HG03520 (cell line): Measurements from ENCODE around the gene ASXL1.

Source experiments
- ATAC-seq: cut with Tn5 transposase; IDR thresholded peaks from one replicate; pipeline ENCODE4 v1.9.1; 2021; ENCODE audit warnings: mild to moderate bottlenecking, moderate library complexity; ENCODE audit not compliant: unreplicated experiment

Gene ASXL1

GRCh38 chr20:32438331-32438858 lies 80.3 kb downstream of the ASXL1 start:
- no peak for ATAC-seq

DNA sequence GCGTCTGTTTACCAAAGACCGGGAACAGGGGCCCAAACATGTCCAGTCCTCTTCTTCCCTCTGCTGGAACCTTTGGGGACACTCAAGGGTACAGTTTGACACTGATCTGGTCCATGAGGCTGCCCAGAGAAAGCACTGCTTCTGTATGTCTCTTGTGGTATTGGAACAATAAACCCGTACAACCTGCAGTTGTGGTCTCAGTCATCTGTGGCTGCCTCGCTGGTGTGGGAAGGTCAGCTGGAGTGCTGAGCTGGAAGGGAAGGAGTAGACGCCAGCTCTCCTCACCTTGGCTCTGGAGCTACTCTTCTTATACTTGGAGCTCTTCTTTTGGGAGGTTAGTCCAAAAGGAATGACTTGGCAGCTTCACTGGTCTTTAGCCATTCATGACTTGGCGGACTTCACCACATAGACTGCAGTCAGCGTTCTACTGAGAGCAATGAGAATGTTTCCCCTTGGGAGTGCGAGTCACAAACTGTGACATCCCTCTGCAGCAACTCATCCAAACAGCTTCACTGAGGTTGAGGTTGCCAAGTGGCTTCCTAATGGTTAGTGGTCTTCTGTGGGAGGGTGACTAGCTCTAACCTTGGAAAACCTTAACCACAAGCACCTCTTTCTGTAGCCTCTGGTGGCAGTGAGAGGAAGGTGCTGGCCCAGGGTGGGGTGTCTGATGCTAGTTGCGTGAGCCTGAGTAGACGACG lies 81.2 kb downstream of the ASXL1 start:
- ATAC-seq = no peak

- ATAC-seq = no peak
Observed at GRCh38 chr20:32440069-32440757, 82.1 kb downstream of the ASXL1 start.

DNA sequence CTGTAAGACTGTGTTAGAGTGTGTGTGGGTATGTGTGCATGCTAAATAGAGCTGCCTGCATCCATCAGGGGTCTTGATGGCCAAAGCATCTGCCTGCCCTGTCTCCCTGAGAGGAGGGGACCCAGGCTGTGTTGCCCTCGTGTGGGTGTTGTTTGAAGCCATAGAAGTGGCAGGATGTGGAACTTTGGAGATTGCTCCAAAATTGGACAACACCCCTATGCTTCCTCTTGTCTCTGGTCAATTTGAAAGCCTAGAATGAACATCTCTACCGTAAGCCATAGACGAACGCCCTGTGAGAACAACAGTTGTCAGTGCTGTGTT lies 82.6 kb downstream of the ASXL1 start:
- no peak for ATAC-seq

DNA sequence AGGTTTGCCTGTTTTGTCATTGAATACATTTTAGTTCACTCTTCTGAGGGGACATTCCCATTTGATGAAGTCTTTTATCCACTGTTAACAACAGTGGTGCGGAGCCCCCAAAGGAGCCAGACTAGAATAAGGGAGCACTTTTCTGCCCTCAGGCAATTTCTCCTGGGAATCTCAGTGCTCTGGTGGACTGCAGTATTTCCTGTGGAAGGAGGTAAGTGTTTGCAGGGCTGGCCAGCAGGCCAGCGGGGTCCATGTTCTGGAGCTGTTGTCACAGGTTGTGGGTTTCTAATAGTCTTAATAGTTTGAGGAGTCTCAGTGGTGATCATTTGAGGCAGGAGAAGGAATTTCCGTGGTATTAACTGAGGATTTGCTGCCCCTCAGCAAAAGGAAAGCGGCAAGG lies 83.5 kb downstream of the ASXL1 start:
- ATAC-seq = no peak

DNA sequence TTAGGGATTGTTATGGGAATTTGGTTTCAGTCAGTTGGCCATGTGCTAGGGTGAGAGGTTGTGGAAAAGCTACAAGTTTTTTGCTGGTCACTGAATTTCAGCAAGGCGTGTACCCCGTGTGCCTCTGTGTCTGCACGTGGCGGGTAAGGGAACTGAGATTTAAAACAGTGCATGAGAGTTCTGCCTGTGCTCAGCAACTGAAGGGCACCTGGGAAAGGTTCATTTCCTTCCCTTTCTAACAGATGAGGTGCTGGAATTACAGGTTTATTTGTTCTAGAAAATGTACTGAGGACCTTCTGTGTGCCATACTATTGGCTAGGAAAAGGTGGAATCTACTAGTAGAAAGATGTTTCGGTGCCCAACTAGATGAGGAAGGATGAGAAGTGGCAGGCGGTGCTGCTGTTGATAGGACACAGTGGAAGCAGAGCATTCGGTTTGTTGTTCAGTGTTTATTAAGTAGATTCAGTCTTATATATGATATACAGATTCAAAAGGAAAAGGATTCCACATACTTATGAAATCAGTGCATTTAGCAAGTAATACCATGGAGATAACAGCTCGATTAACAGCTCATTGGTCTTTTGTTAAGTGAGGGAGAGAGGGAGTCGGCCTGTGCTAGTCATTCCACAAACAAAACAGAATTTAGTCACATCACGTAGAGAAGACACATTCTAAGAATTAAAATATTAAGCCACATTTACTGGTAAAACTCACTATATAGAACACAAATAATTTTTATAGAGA lies 84.7 kb downstream of the ASXL1 start:
- no peak for ATAC-seq

GRCh38 chr20:32443386-32443974 lies 85.3 kb downstream of the ASXL1 start:
- no peak for ATAC-seq

DNA sequence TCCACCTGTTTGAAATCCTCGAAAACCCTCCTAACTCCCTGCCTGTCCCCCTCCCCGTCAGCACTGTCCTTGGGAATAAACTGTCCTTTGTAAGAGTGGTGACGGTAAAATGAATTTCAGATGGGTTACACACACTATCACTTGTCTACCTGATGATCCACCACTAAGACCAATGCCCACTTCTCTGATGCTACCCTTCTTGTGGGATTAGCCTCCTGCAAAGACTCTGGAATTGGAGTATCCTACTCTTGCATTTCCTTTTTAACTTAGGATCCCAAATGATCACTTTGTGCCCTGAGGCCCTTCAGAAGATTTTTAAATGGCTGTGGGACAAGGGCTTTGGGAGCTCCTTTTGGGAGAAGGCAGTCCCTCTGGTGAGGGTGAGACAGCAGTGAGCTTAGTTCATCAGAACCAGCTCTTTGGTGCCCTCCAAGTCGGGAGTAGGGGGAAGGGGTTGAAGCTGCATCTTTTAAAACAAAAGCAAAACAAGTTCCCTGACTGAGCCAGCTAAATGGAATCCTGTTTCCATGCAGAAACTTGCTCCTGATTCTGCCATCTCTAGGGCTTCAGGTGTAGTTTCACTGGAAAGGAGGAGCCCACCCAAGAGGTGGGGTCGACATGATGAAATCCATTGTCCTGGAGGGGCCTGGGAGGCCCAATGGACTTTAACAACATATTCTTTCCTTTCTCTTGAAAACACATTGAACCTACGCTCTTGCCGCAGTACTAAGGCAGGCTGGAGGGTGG lies 86.5 kb downstream of the ASXL1 start:
- no peak for ATAC-seq

- no peak for ATAC-seq
Observed at GRCh38 chr20:32445539-32446273, 87.6 kb downstream of the ASXL1 start.

DNA sequence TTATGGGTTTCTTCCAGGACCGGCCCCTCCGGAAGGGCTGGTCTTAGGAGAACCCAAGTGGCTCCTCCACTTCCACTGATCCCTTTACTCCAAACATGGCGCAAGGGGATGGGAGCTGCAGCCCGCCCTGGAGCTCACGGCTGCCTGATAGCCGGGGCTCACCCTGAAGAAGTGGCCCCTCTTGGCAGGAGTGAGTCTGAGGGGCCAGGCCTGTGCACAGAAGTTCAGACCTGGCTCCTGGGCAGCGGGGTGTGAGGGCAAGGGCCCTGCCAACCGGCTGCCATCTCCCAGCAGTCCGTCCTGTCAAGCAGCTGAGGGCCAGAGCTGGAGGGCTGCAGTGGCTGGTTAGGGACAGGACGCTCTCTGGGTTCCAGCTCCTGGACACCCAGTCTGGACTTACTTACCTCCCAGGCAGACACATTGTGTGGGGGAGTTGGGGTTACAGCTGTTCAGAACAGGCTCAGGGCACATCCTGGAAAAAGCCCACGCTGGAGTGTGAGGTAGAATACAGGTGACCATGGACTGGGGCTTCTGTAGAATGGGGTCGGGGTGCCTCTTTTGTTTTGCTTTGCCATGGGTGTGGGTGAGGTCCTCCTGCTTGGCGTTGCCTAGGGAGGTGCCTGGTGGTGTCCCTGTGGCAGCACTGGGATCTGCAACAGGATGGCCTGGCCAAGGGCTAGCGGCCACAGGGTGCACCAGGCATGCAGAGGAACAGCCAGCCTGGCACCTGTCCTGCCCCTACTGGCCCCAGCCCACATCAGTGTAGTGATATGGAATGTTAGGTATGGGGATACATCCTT lies 88.4 kb downstream of the ASXL1 start:
- ATAC-seq = no peak

DNA sequence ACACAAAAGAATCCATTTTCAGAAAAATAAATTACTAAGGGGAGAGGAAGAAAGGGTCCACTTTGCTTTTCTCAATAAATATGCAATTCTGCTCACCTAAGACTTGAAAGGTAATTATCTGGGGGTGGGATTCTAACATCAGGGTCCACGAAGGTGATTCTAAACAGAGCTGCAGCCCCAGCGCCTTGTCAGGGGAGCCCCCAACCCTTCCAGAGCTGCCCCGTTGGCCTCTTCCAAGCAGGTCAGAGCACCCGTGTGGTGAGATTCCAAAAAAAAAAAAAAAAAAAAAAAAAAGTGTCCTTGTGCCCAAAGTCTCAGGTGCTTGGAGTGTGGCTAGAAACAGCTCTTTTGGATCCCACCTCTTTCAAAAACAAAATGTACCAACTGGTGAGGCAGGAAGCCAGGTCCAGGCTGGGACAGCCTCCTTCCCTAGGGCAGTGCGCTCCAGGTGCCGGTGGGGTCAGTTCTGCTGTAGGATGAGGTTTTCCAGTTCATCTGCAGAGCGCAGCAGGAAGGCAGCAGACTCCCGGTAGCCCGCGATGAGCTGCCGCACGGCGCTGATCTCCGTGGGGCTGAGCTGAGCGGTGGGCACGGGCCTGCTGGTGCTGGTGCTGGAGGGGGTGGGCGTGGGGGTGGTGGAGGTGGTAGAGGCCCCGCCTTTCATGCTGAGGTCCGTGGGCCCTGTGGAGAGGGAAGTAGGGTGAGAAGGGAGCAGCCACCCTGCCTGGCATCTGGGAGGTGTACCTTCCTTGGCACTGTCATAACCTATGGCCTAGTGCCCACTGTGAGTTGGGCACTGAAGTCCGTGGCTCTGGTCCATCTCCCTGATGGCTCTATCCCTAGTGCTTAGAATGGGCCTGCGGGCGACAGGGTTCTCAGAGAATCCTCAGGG lies 89.3 kb downstream of the ASXL1 start:
- ATAC-seq = no peak

- no peak for ATAC-seq
Observed at GRCh38 chr20:32448306-32449056, 90.3 kb downstream of the ASXL1 start.

DNA sequence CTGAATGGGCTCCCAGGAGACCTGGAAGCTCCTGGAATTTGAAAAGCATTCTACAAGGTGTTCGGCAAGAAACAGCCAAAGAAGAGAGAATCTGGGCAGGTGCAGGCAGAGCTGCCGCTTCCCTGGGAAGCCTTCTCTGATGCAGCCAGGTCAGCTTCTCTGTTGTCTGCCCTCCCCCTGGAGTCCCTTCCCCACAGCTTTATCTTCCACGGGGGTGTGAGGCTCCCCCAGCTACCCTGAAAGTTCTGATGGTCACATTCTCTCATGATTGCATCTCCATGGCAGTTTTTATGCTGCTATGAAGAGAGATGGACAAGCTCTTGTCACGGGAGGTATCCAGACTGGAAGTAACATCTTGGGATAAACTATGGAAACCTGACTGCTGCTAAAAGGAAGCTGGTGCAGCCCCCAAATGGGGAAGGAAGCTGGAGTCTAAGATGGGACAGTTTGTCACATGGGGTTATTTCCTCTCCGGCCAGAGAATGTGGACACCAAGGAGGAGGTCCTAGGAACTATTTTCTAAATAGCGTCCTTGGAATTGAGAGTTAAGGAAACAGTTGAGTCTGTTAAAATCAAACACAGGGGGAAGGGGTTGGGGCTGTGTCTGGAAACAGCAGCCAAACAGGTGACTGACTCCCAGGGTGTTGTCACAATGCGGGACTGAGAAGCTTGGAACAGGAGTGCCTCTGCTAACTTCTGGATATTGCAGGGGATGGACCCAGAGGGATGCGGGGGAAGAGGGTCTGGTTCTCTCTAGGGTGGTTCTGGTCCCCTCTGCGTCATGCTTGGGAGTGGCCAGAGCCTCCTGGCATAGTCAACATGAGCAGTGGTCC lies 91.1 kb downstream of the ASXL1 start:
- no peak for ATAC-seq

DNA sequence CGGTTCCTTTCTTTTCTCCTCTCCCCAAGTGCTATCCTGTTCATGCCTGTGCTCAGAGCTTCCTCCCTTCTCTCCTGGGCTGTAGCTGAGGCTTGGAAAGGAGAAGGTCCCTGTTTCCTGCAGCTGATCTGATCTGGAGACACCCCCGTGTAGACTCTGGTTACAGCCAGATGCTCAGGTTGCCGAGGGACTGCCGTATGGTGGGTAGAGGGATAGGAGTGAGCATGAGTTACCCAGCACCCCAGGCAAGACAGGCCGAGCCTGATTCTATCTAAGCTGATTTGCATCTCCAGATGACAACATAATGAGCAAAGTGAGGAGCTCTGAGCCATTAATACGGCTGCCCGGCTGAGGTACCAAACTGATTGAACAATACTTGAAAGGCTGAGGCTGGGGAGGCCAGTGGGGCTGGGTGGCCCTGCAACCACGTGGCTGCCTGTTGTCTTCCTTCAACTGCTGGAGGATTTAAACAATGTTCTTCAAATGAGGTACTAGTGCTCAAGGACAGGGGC lies 91.8 kb downstream of the ASXL1 start:
- ATAC-seq = no peak

GRCh38 chr20:32450484-32451061 lies 92.4 kb downstream of the ASXL1 start:
- no peak for ATAC-seq

- ATAC-seq = no peak
Observed at GRCh38 chr20:32451340-32451681, 93.2 kb downstream of the ASXL1 start.
